ENCODE results near the gene CTPS2.
A peak's percentile ranks its signal among the peaks of the same experiment; 100 is the strongest.

Gene CTPS2

GRCh38 chrX:16678689-16679088 lies 33.8 kb downstream of the CTPS2 start:
- H3K27ac ChIP-seq (ENCODE audit: low read length), result no peak overlapping the region
- H3K9me3 ChIP-seq (ENCODE audit: control insufficient read depth, low read depth, low read length), result no peaks in the 10 kb centered on the region
- H3K9ac ChIP-seq (ENCODE audit: low read length), result no peak overlapping the region
- H3K27me3 ChIP-seq (ENCODE audit: control insufficient read depth, insufficient read depth, low read length), result no peaks in the 10 kb centered on the region
- no peak overlapping the region for H3K4me3 ChIP-seq (ENCODE audit: low read length)
- peaks cover 88% of the 10 kb centered on the region for H3K36me3 ChIP-seq (ENCODE audit: control insufficient read depth, low read depth, low read length)
- no peaks in the 10 kb centered on the region for H3K4me1 ChIP-seq (ENCODE audit: control insufficient read depth, low read depth, low read length)

GRCh38 chrX:16671005-16671404 lies 41.5 kb downstream of the CTPS2 start:
- H3K4me1 ChIP-seq (ENCODE audit: control insufficient read depth, low read depth, low read length), result peaks cover 9% of the 10 kb centered on the region
- no peaks in the 10 kb centered on the region for H3K27me3 ChIP-seq (ENCODE audit: control insufficient read depth, insufficient read depth, low read length)
- H3K9me3 ChIP-seq (ENCODE audit: control insufficient read depth, low read depth, low read length), result no peaks in the 10 kb centered on the region
- no peak overlapping the region for H3K4me3 ChIP-seq (ENCODE audit: low read length)
- H3K36me3 ChIP-seq (ENCODE audit: control insufficient read depth, low read depth, low read length), result peaks cover 71% of the 10 kb centered on the region
- H3K9ac ChIP-seq (ENCODE audit: low read length), result no peak overlapping the region
- no peak overlapping the region for H3K27ac ChIP-seq (ENCODE audit: low read length)

DNA sequence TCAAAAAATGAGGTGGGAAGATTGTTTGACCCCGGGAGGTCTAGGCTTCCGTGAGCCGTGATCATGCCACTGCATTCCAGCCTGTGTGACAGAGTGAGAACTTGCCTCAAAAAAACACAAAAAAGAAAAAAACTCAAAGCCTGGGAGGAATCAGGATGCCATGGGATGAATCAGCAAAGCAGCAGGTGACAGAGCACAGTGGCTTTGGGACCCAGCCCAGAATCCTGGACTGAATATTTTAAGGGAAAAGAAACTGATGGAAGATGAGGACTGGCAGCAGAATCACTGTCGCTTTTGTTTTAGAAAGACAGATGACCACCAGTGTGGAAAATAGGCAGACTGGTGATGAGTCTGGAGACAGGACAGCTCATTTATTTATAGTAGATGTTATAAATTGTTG lies 45.9 kb downstream of the CTPS2 start:
- peaks cover 58% of the 10 kb centered on the region for H3K36me3 ChIP-seq (ENCODE audit: control insufficient read depth, low read depth, low read length)
- no peaks in the 10 kb centered on the region for H3K9me3 ChIP-seq (ENCODE audit: control insufficient read depth, low read depth, low read length)
- no peak overlapping the region for H3K27ac ChIP-seq (ENCODE audit: low read length)
- no peak overlapping the region for H3K4me3 ChIP-seq (ENCODE audit: low read length)
- no peak overlapping the region for H3K9ac ChIP-seq (ENCODE audit: low read length)
- H3K4me1 ChIP-seq (ENCODE audit: control insufficient read depth, low read depth, low read length), result peaks cover 12% of the 10 kb centered on the region
- no peaks in the 10 kb centered on the region for H3K27me3 ChIP-seq (ENCODE audit: control insufficient read depth, insufficient read depth, low read length)

DNA sequence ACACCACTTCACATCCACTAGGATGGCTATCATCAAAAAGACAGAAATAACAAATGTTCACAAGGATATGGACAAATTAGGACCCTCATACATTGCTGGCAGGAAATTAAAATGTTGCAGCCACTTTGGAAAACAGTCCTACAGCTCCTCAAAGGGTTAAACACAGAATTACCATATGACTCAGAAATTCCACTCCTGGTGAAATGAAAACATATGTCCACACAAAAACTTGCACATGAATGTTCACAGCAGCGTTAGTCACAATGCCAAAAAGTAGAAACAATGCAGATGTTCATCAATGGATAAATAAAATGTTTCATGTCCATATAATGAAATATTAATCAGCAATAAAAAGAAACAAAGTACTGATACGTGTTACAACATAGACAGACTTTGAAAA lies 47.4 kb downstream of the CTPS2 start:
- Histone ChIP-seq H3K9ac (ENCODE audit: low read length) (no peak overlapping the region), H3K4me3 (ENCODE audit: low read length) (no peak overlapping the region), H3K27me3 (ENCODE audit: control insufficient read depth, insufficient read depth, low read length) (no peaks in the 10 kb centered on the region), H3K9me3 (ENCODE audit: control insufficient read depth, low read depth, low read length) (no peaks in the 10 kb centered on the region), H3K36me3 (ENCODE audit: control insufficient read depth, low read depth, low read length) (peaks cover 53% of the 10 kb centered on the region), H3K4me1 (ENCODE audit: control insufficient read depth, low read depth, low read length) (peaks cover 3% of the 10 kb centered on the region), H3K27ac (ENCODE audit: low read length) (no peak overlapping the region)

DNA sequence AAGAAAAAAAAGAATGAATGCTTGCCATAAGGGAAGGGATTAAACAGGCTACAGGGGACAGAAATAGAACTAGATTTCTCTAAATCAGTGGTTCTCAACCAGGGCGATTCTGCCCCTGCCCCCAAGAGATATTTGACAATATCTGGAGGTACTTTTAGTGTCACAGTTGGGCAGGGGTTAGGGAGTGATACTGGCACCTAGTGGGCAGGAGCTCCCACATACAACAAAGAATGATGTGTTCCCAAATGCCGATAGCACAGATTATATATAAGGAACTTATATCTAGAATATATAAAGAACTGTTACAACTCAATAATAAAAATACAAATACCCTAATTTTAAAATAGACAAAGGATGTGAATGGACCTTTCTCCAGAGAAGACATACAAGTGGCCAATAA lies 47.8 kb downstream of the CTPS2 start:
- H3K9ac ChIP-seq (ENCODE audit: low read length), result no peak overlapping the region
- H3K27ac ChIP-seq (ENCODE audit: low read length), result no peak overlapping the region
- peaks cover 48% of the 10 kb centered on the region for H3K36me3 ChIP-seq (ENCODE audit: control insufficient read depth, low read depth, low read length)
- H3K4me1 ChIP-seq (ENCODE audit: control insufficient read depth, low read depth, low read length), result peaks cover 3% of the 10 kb centered on the region
- H3K27me3 ChIP-seq (ENCODE audit: control insufficient read depth, insufficient read depth, low read length), result no peaks in the 10 kb centered on the region
- no peaks in the 10 kb centered on the region for H3K9me3 ChIP-seq (ENCODE audit: control insufficient read depth, low read depth, low read length)
- no peak overlapping the region for H3K4me3 ChIP-seq (ENCODE audit: low read length)

DNA sequence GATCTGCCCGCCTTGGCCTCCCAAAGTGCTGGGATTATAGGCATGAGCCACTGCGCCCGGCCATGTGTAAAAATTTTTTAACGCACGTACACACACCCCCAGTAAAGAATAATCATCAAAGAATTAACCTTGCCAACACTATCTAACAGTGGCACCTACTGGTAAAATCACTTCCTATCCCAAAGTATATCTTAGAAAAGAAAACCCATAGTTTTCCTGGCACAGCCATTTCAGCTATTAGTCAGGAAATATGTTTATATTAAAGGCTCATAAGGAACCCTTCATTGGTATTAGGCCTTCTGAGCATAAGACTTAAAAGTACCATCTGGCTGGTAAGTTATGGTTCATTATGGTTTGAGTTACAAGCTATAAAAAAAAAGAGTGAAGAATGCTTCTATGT lies 48.4 kb downstream of the CTPS2 start:
- no peak overlapping the region for H3K4me3 ChIP-seq (ENCODE audit: low read length)
- H3K27me3 ChIP-seq (ENCODE audit: control insufficient read depth, insufficient read depth, low read length), result no peaks in the 10 kb centered on the region
- peaks cover 44% of the 10 kb centered on the region for H3K36me3 ChIP-seq (ENCODE audit: control insufficient read depth, low read depth, low read length)
- H3K9me3 ChIP-seq (ENCODE audit: control insufficient read depth, low read depth, low read length), result no peaks in the 10 kb centered on the region
- H3K9ac ChIP-seq (ENCODE audit: low read length), result no peak overlapping the region
- H3K27ac ChIP-seq (ENCODE audit: low read length), result no peak overlapping the region
- peaks cover 3% of the 10 kb centered on the region for H3K4me1 ChIP-seq (ENCODE audit: control insufficient read depth, low read depth, low read length)

GRCh38 chrX:16662402-16662801 lies 50.1 kb downstream of the CTPS2 start:
- Histone ChIP-seq H3K4me1 (ENCODE audit: control insufficient read depth, low read depth, low read length) (peaks cover 3% of the 10 kb centered on the region), H3K36me3 (ENCODE audit: control insufficient read depth, low read depth, low read length) (peaks cover 39% of the 10 kb centered on the region), H3K9me3 (ENCODE audit: control insufficient read depth, low read depth, low read length) (no peaks in the 10 kb centered on the region), H3K27me3 (ENCODE audit: control insufficient read depth, insufficient read depth, low read length) (no peaks in the 10 kb centered on the region), H3K4me3 (ENCODE audit: low read length) (no peak overlapping the region), H3K9ac (ENCODE audit: low read length) (no peak overlapping the region), H3K27ac (ENCODE audit: low read length) (no peak overlapping the region)

GRCh38 chrX:16661495-16661894 lies 51.0 kb downstream of the CTPS2 start:
- Histone ChIP-seq H3K36me3 (ENCODE audit: control insufficient read depth, low read depth, low read length) (peaks cover 36% of the 10 kb centered on the region), H3K4me3 (ENCODE audit: low read length) (no peak overlapping the region), H3K27ac (ENCODE audit: low read length) (no peak overlapping the region), H3K9ac (ENCODE audit: low read length) (no peak overlapping the region), H3K27me3 (ENCODE audit: control insufficient read depth, insufficient read depth, low read length) (no peaks in the 10 kb centered on the region), H3K4me1 (ENCODE audit: control insufficient read depth, low read depth, low read length) (peaks cover 3% of the 10 kb centered on the region), H3K9me3 (ENCODE audit: control insufficient read depth, low read depth, low read length) (no peaks in the 10 kb centered on the region)

GRCh38 chrX:16659321-16659720 lies 53.1 kb downstream of the CTPS2 start:
- Histone ChIP-seq H3K4me3 (ENCODE audit: low read length) (no peak overlapping the region), H3K9ac (ENCODE audit: low read length) (no peak overlapping the region), H3K36me3 (ENCODE audit: control insufficient read depth, low read depth, low read length) (peaks cover 20% of the 10 kb centered on the region), H3K27ac (ENCODE audit: low read length) (no peak overlapping the region), H3K27me3 (ENCODE audit: control insufficient read depth, insufficient read depth, low read length) (no peaks in the 10 kb centered on the region), H3K9me3 (ENCODE audit: control insufficient read depth, low read depth, low read length) (no peaks in the 10 kb centered on the region), H3K4me1 (ENCODE audit: control insufficient read depth, low read depth, low read length) (peaks cover 4% of the 10 kb centered on the region)

DNA sequence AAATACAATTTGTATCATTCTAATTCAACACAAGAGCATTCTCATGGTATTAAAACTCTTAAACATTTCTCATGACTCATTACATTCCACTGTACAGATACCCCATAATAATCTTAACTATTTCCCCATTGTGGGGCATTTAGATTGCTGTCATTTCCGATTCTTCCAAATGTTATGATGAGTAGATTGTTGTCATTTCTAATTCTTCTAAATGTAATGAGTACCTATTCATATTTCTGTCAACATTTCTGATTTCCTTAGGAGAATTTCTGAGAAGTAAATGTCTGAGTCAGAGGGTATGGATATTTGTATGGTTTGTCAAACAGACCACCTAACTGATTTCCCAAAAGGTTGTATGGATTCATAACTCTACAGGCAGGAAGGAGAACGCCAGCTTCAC lies 54.2 kb downstream of the CTPS2 start:
- Histone ChIP-seq H3K4me3 (ENCODE audit: low read length) (no peak overlapping the region), H3K9ac (ENCODE audit: low read length) (no peak overlapping the region), H3K27ac (ENCODE audit: low read length) (no peak overlapping the region), H3K9me3 (ENCODE audit: control insufficient read depth, low read depth, low read length) (no peaks in the 10 kb centered on the region), H3K36me3 (ENCODE audit: control insufficient read depth, low read depth, low read length) (peaks cover 16% of the 10 kb centered on the region), H3K4me1 (ENCODE audit: control insufficient read depth, low read depth, low read length) (peaks cover 5% of the 10 kb centered on the region), H3K27me3 (ENCODE audit: control insufficient read depth, insufficient read depth, low read length) (no peaks in the 10 kb centered on the region)

- Histone ChIP-seq H3K27ac (ENCODE audit: low read length) (peak overlapping the region; percentile 3), H3K27me3 (ENCODE audit: control insufficient read depth, insufficient read depth, low read length) (no peaks in the 10 kb centered on the region), H3K4me1 (ENCODE audit: control insufficient read depth, low read depth, low read length) (peaks cover 14% of the 10 kb centered on the region), H3K9me3 (ENCODE audit: control insufficient read depth, low read depth, low read length) (no peaks in the 10 kb centered on the region), H3K4me3 (ENCODE audit: low read length) (no peak overlapping the region), H3K36me3 (ENCODE audit: control insufficient read depth, low read depth, low read length) (peaks cover 13% of the 10 kb centered on the region), H3K9ac (ENCODE audit: low read length) (no peak overlapping the region)
These were observed 58.4 kb downstream of the CTPS2 start for GRCh38 chrX:16654093-16654492.

DNA sequence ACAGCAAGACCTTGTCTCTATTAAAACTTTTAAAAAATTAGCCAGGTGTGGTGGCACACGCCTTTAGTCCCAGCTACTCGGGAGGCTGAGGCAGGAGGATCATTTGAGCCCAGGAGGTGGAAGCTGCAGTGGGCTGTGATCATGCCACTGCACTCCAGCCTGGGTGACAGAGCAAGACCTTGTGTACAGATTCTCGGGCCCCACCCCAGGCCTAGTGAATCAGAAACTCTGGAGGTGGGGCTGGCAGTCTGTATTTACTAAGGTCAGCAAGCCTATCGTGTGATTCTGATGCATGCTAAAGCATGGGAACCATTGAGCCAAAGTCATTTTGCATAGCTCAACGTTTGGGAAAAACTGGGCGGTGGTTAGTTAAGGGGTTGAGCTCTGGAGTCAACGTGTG lies 59.0 kb downstream of the CTPS2 start:
- H3K36me3 ChIP-seq (ENCODE audit: control insufficient read depth, low read depth, low read length), result peaks cover 13% of the 10 kb centered on the region
- no peaks in the 10 kb centered on the region for H3K27me3 ChIP-seq (ENCODE audit: control insufficient read depth, insufficient read depth, low read length)
- no peak overlapping the region for H3K27ac ChIP-seq (ENCODE audit: low read length)
- peaks cover 14% of the 10 kb centered on the region for H3K4me1 ChIP-seq (ENCODE audit: control insufficient read depth, low read depth, low read length)
- no peak overlapping the region for H3K4me3 ChIP-seq (ENCODE audit: low read length)
- H3K9me3 ChIP-seq (ENCODE audit: control insufficient read depth, low read depth, low read length), result no peaks in the 10 kb centered on the region
- H3K9ac ChIP-seq (ENCODE audit: low read length), result no peak overlapping the region
